ENCODE data around the gene DGKZ.

Gene DGKZ

GRCh38 chr11:46360878-46361277 is 13.6 kb downstream of the DGKZ start:
- 0 out of 2 replicates have a peak, but pooled peaks cover 5% of the 10 kb centered on the region for H3K36me3 ChIP-seq (ENCODE audit: insufficient read depth, low read length)
- H3K27ac ChIP-seq (ENCODE audit: low read depth, low read length) = peak overlapping the region; percentile 40; the same call in 1 of the 2 replicates
- peaks cover 23% of the 10 kb centered on the region for H3K4me1 ChIP-seq (ENCODE audit: insufficient read depth, low read length)
- H3K4me3 ChIP-seq (ENCODE audit: low read length) = no peak overlapping the region
- H3K9me3 ChIP-seq (ENCODE audit: insufficient read depth, low read depth, low read length) = no peaks in the 10 kb centered on the region
- 90% methylated on average over 6 of the region's 7 CpGs for WGBS
- H3K27me3 ChIP-seq (ENCODE audit: insufficient read depth, low read length) = no peaks in the 10 kb centered on the region
- H3K9ac ChIP-seq (ENCODE audit: low read depth, low read length) = no peak overlapping the region

GRCh38 chr11:46361283-46362155 is 14.3 kb downstream of the DGKZ start:
- Histone ChIP-seq H3K4me1 (ENCODE audit: insufficient read depth, low read length) (peaks cover 21% of the 10 kb centered on the region), H3K9me3 (ENCODE audit: insufficient read depth, low read depth, low read length) (no peaks in the 10 kb centered on the region), H3K27me3 (ENCODE audit: insufficient read depth, low read length) (no peaks in the 10 kb centered on the region), H3K27ac (ENCODE audit: low read depth, low read length) (peak overlapping the region; percentile 40; the same call in 1 of the 2 replicates), H3K9ac (ENCODE audit: low read depth, low read length) (no peak overlapping the region), H3K36me3 (ENCODE audit: insufficient read depth, low read length) (0 out of 2 replicates have a peak, but pooled peaks cover under 1% of the 10 kb centered on the region), H3K4me3 (ENCODE audit: low read length) (no peak overlapping the region)
- WGBS = 67% methylated on average over 24 of the region's 26 CpGs

GRCh38 chr11:46362156-46363030 is 15.1 kb downstream of the DGKZ start:
- H3K36me3 ChIP-seq (ENCODE audit: insufficient read depth, low read length) = no peaks in the 10 kb centered on the region
- 0 out of 2 replicates have a peak overlapping the region, but pooled peaks have one; percentile 35 for H3K27ac ChIP-seq (ENCODE audit: low read depth, low read length)
- H3K27me3 ChIP-seq (ENCODE audit: insufficient read depth, low read length) = no peaks in the 10 kb centered on the region
- H3K9me3 ChIP-seq (ENCODE audit: insufficient read depth, low read depth, low read length) = no peaks in the 10 kb centered on the region
- H3K4me3 ChIP-seq (ENCODE audit: low read length) = no peak overlapping the region
- H3K4me1 ChIP-seq (ENCODE audit: insufficient read depth, low read length) = peaks cover 12% of the 10 kb centered on the region; the same call in 1 of the 2 replicates
- WGBS = 92% methylated on average over 20 of the region's 20 CpGs
- H3K9ac ChIP-seq (ENCODE audit: low read depth, low read length) = no peak overlapping the region; the same call in 1 of the 2 replicates

- Histone ChIP-seq H3K27ac (ENCODE audit: low read depth, low read length) (0 out of 2 replicates have a peak overlapping the region, but pooled peaks have one; percentile 35), H3K27me3 (ENCODE audit: insufficient read depth, low read length) (no peaks in the 10 kb centered on the region), H3K36me3 (ENCODE audit: insufficient read depth, low read length) (peaks cover 3% of the 10 kb centered on the region), H3K4me3 (ENCODE audit: low read length) (no peak overlapping the region), H3K4me1 (ENCODE audit: insufficient read depth, low read length) (peaks cover 12% of the 10 kb centered on the region; the same call in 1 of the 2 replicates), H3K9me3 (ENCODE audit: insufficient read depth, low read depth, low read length) (no peaks in the 10 kb centered on the region), H3K9ac (ENCODE audit: low read depth, low read length) (no peak overlapping the region; the same call in 1 of the 2 replicates)
- WGBS = 71% methylated on average over 9 of the region's 9 CpGs
Measured at GRCh38 chr11:46363031-46363407, 15.8 kb downstream of the DGKZ start.

- no peaks in the 10 kb centered on the region for H3K27me3 ChIP-seq (ENCODE audit: insufficient read depth, low read length)
- H3K27ac ChIP-seq (ENCODE audit: low read depth, low read length) = no peak overlapping the region
- no peak overlapping the region for H3K4me3 ChIP-seq (ENCODE audit: low read length)
- H3K36me3 ChIP-seq (ENCODE audit: insufficient read depth, low read length) = peaks cover 8% of the 10 kb centered on the region
- no peak overlapping the region for H3K9ac ChIP-seq (ENCODE audit: low read depth, low read length)
- H3K9me3 ChIP-seq (ENCODE audit: insufficient read depth, low read depth, low read length) = no peaks in the 10 kb centered on the region
- H3K4me1 ChIP-seq (ENCODE audit: insufficient read depth, low read length) = peaks cover 12% of the 10 kb centered on the region; the same call in 1 of the 2 replicates
- WGBS = 88% methylated on average over 21 of the region's 21 CpGs
Measured at GRCh38 chr11:46363455-46364005, 16.3 kb downstream of the DGKZ start.

GRCh38 chr11:46364056-46364455 is 16.8 kb downstream of the DGKZ start:
- H3K27me3 ChIP-seq (ENCODE audit: insufficient read depth, low read length) = no peaks in the 10 kb centered on the region
- H3K4me1 ChIP-seq (ENCODE audit: insufficient read depth, low read length) = peaks cover 12% of the 10 kb centered on the region; the same call in 1 of the 2 replicates
- H3K36me3 ChIP-seq (ENCODE audit: insufficient read depth, low read length) = peaks cover 11% of the 10 kb centered on the region
- H3K27ac ChIP-seq (ENCODE audit: low read depth, low read length) = no peak overlapping the region
- H3K9ac ChIP-seq (ENCODE audit: low read depth, low read length) = no peak overlapping the region
- no peaks in the 10 kb centered on the region for H3K9me3 ChIP-seq (ENCODE audit: insufficient read depth, low read depth, low read length)
- WGBS = 92% methylated on average over 9 of the region's 9 CpGs
- no peak overlapping the region for H3K4me3 ChIP-seq (ENCODE audit: low read length)

- Histone ChIP-seq H3K36me3 (ENCODE audit: insufficient read depth, low read length) (peaks cover 12% of the 10 kb centered on the region), H3K27me3 (ENCODE audit: insufficient read depth, low read length) (no peaks in the 10 kb centered on the region), H3K27ac (ENCODE audit: low read depth, low read length) (no peak overlapping the region), H3K4me1 (ENCODE audit: insufficient read depth, low read length) (peaks cover 15% of the 10 kb centered on the region; the same call in 1 of the 2 replicates), H3K4me3 (ENCODE audit: low read length) (no peak overlapping the region), H3K9ac (ENCODE audit: low read depth, low read length) (no peak overlapping the region), H3K9me3 (ENCODE audit: insufficient read depth, low read depth, low read length) (no peaks in the 10 kb centered on the region)
- WGBS = 89% methylated on average over 3 of the region's 3 CpGs
Measured at GRCh38 chr11:46364791-46365190, 17.5 kb downstream of the DGKZ start.

GRCh38 chr11:46366260-46366659 is 19.0 kb downstream of the DGKZ start:
- Histone ChIP-seq H3K27ac (ENCODE audit: low read depth, low read length) (no peak overlapping the region), H3K27me3 (ENCODE audit: insufficient read depth, low read length) (no peaks in the 10 kb centered on the region), H3K36me3 (ENCODE audit: insufficient read depth, low read length) (peaks cover 19% of the 10 kb centered on the region), H3K4me1 (ENCODE audit: insufficient read depth, low read length) (peaks cover 15% of the 10 kb centered on the region; the same call in 1 of the 2 replicates), H3K4me3 (ENCODE audit: low read length) (no peak overlapping the region), H3K9me3 (ENCODE audit: insufficient read depth, low read depth, low read length) (no peaks in the 10 kb centered on the region), H3K9ac (ENCODE audit: low read depth, low read length) (no peak overlapping the region)
- WGBS = 96% methylated on average over 22 of the region's 22 CpGs

GRCh38 chr11:46366661-46367161 is 19.4 kb downstream of the DGKZ start:
- no peak overlapping the region for H3K9ac ChIP-seq (ENCODE audit: low read depth, low read length)
- no peak overlapping the region for H3K4me3 ChIP-seq (ENCODE audit: low read length)
- peaks cover 21% of the 10 kb centered on the region for H3K36me3 ChIP-seq (ENCODE audit: insufficient read depth, low read length)
- WGBS = 94% methylated on average over 31 of the region's 31 CpGs
- H3K27me3 ChIP-seq (ENCODE audit: insufficient read depth, low read length) = no peaks in the 10 kb centered on the region
- H3K27ac ChIP-seq (ENCODE audit: low read depth, low read length) = no peak overlapping the region
- peaks cover 12% of the 10 kb centered on the region; the same call in 1 of the 2 replicates for H3K4me1 ChIP-seq (ENCODE audit: insufficient read depth, low read length)
- no peaks in the 10 kb centered on the region for H3K9me3 ChIP-seq (ENCODE audit: insufficient read depth, low read depth, low read length)

- peaks cover 12% of the 10 kb centered on the region; the same call in 1 of the 2 replicates for H3K4me1 ChIP-seq (ENCODE audit: insufficient read depth, low read length)
Measured at GRCh38 chr11:46367244-46367915, 20.1 kb downstream of the DGKZ start.

More at GRCh38 chr11:46367244-46367915, 20.1 kb downstream of the DGKZ start:
- no peak overlapping the region for H3K27ac ChIP-seq (ENCODE audit: low read depth, low read length)
- H3K36me3 ChIP-seq (ENCODE audit: insufficient read depth, low read length) = peaks cover 28% of the 10 kb centered on the region
- H3K27me3 ChIP-seq (ENCODE audit: insufficient read depth, low read length) = no peaks in the 10 kb centered on the region
- no peaks in the 10 kb centered on the region for H3K9me3 ChIP-seq (ENCODE audit: insufficient read depth, low read depth, low read length)
- no peak overlapping the region for H3K4me3 ChIP-seq (ENCODE audit: low read length)
- no peak overlapping the region for H3K9ac ChIP-seq (ENCODE audit: low read depth, low read length)
- WGBS = 49% methylated on average over 32 of the region's 32 CpGs

All from HUES64 (cell line).